WERI-Rb-1 (cell line): Measurements from ENCODE around the gene SUV39H2.

Experiments used
- DNase-seq: peaks from one replicate; pipeline ENCODE4 v3.0.0-alpha.2; 2020
- H3K27ac ChIP-seq: fragments of 250-450 bp; sonication (Bioruptor Pico); 2 replicates; pipeline ENCODE4 v1.5.1; 2020; ENCODE audit warnings: mild to moderate bottlenecking, moderate library complexity
- H3K27me3 ChIP-seq: fragments of 250-450 bp; sonication (Bioruptor Pico); 2 replicates; pipeline ENCODE4 v1.5.1; 2021; ENCODE audit warnings: mild to moderate bottlenecking, low read depth, moderate library complexity; ENCODE audit not compliant: insufficient read depth, severe bottlenecking
- H3K36me3 ChIP-seq: fragments of 250-450 bp; sonication (Bioruptor Pico); 2 replicates; pipeline ENCODE4 v1.5.1; 2020; ENCODE audit warnings: mild to moderate bottlenecking, moderate library complexity
- H3K4me3 ChIP-seq: 2 replicates; pipeline ENCODE4 v1.5.1; 2011; ENCODE audit warnings: low read depth, mild to moderate bottlenecking, control low read depth, low read length
- H3K9me3 ChIP-seq: fragments of 250-450 bp; sonication (Bioruptor Pico); 2 replicates; pipeline ENCODE4 v1.5.1; 2021; ENCODE audit warnings: mild to moderate bottlenecking, moderate library complexity; ENCODE audit not compliant: severe bottlenecking
- CTCF ChIP-seq: IDR thresholded peaks from 2 replicates; pipeline ENCODE4 v1.5.1; 2011; ENCODE audit warnings: low read depth, mild to moderate bottlenecking, control low read depth, inconsistent platforms, low read length

SUV39H2 gene

GRCh38 chr10:14873090-14873760 lies 5.4 kb upstream of the SUV39H2 start:
- Histone ChIP-seq H3K27me3 (no peaks in the 10 kb centered on the region), H3K36me3 (peaks cover 3% of the 10 kb centered on the region)
- DNase-seq, result no peak

GRCh38 chr10:14875941-14876340 lies 2.7 kb upstream of the SUV39H2 start:
- DNase-seq, result no peak
- no peaks in the 10 kb centered on the region for H3K36me3 ChIP-seq
- H3K9me3 ChIP-seq, result no peaks in the 10 kb centered on the region
- H3K27me3 ChIP-seq, result no peaks in the 10 kb centered on the region
- no peak overlapping the region for H3K4me3 ChIP-seq
- no peak overlapping the region for H3K27ac ChIP-seq
- TF ChIP-seq CTCF, result no peak

More at GRCh38 chr10:14873090-14873760, 5.4 kb upstream of the SUV39H2 start:
- Histone ChIP-seq H3K27ac (no peak overlapping the region), H3K4me3 (no peak overlapping the region), H3K9me3 (no peaks in the 10 kb centered on the region)
- TF ChIP-seq CTCF, result no peak

- H3K27me3 ChIP-seq, result no peaks in the 10 kb centered on the region
- no peaks in the 10 kb centered on the region for H3K9me3 ChIP-seq
- no peak overlapping the region for H3K4me3 ChIP-seq
- no peak for DNase-seq
- H3K36me3 ChIP-seq, result peaks cover 3% of the 10 kb centered on the region; the same call in 1 of the 2 replicates
- TF ChIP-seq CTCF, result no peak
- H3K27ac ChIP-seq, result no peak overlapping the region
Measured at GRCh38 chr10:14876764-14877163, 1.9 kb upstream of the SUV39H2 start.

GRCh38 chr10:14879124-14879927 lies 660 bp downstream of the SUV39H2 start:
- Histone ChIP-seq H3K27ac (peak overlapping the region; percentile 94), H3K36me3 (peaks cover 8% of the 10 kb centered on the region; the same call in 1 of the 2 replicates), H3K9me3 (no peaks in the 10 kb centered on the region), H3K4me3 (peak overlapping the region; percentile 93), H3K27me3 (no peaks in the 10 kb centered on the region)
- no peak for DNase-seq
- no peak for TF ChIP-seq CTCF

GRCh38 chr10:14879928-14880193 lies 1.2 kb downstream of the SUV39H2 start:
- DNase-seq, result no peak
- H3K9me3 ChIP-seq, result no peaks in the 10 kb centered on the region
- no peak for TF ChIP-seq CTCF
- no peaks in the 10 kb centered on the region for H3K27me3 ChIP-seq
- H3K36me3 ChIP-seq, result peaks cover 8% of the 10 kb centered on the region; the same call in 1 of the 2 replicates
- no peak overlapping the region for H3K27ac ChIP-seq
- H3K4me3 ChIP-seq, result peak overlapping the region; percentile 93
